PC-3 (cell line): ENCODE data around the gene PLA2G4B. TPM values are rescaled to one million over a fixed set of nuclear protein-coding genes. Genes with fewer than 3 reads are reported as not detected.
A peak's percentile ranks its signal among the peaks of the same experiment; 100 is the strongest.

Experiments used
- ATAC-seq: fragments of 200-7000 bp; cut with Tn5 transposase; 2 replicates; pipeline ENCODE4 v1.9.1; 2020; ENCODE audit warnings: mild to moderate bottlenecking, moderate library complexity
- BruUV-seq: library from RNA; stranded (reverse); fragments of 400-500 nt; replicated peaks from 2 replicates; lab custom pipeline; 2021; lab: Mats Ljungman, UMichigan
- CTCF ChIA-PET: fragments of 300-600 bp; sonication (Branson Sonifier 250); formaldehyde crosslinking; loops from one replicate; lab custom pipeline; 2022; ENCODE audit warnings: antibody characterized with exemption; lab: Charles Lee
- POLR2A ChIA-PET: fragments of 300-600 bp; sonication (Branson Sonifier 250); formaldehyde crosslinking; loops from one replicate; lab custom pipeline; 2022; ENCODE audit warnings: antibody characterized with exemption; ENCODE audit not compliant: unreplicated experiment; lab: Charles Lee
- DNase-seq: peaks from one replicate; pipeline ENCODE4 v3.0.0-alpha.2; 2015
- H2AFZ ChIP-seq: fragments of 300-600 bp; sonication (generic); 2 replicates; pipeline ENCODE4 v1.6.0; 2016; ENCODE audit warnings: antibody characterized with exemption, low read length
- H3F3A ChIP-seq: fragments of 300-600 bp; sonication (generic); one replicate; pipeline ENCODE4 v1.6.0; 2017; ENCODE audit warnings: antibody characterized with exemption, low read length, control low read depth, mild to moderate bottlenecking; ENCODE audit not compliant: unreplicated experiment
- H3K27ac ChIP-seq: fragments of 300-600 bp; sonication (generic); 2 replicates; pipeline ENCODE4 v1.5.1; 2016; ENCODE audit warnings: mild to moderate bottlenecking, low read length
- H3K27me3 ChIP-seq: fragments of 300-600 bp; sonication (generic); 2 replicates; pipeline ENCODE4 v1.6.1; 2016; ENCODE audit warnings: low read length, mixed read lengths
- H3K36me3 ChIP-seq: fragments of 300-600 bp; sonication (generic); 2 replicates; pipeline ENCODE4 v1.6.1; 2016; ENCODE audit warnings: low read depth, mixed run types, low read length, mixed read lengths
- H3K4me1 ChIP-seq: fragments of 300-600 bp; sonication (generic); 2 replicates; pipeline ENCODE4 v1.5.1; 2016; ENCODE audit warnings: low read length; ENCODE audit not compliant: insufficient read depth
- H3K4me2 ChIP-seq: fragments of 300-600 bp; sonication (generic); 2 replicates; pipeline ENCODE4 v1.6.0; 2016; ENCODE audit warnings: low read length
- H3K4me3 ChIP-seq: fragments of 300-600 bp; sonication (generic); 2 replicates; pipeline ENCODE4 v1.5.1; 2016; ENCODE audit warnings: mild to moderate bottlenecking, low read length, mixed read lengths
- H3K79me2 ChIP-seq: fragments of 300-600 bp; sonication (generic); 2 replicates; pipeline ENCODE4 v1.6.1; 2017; ENCODE audit warnings: low read length, mixed read lengths
- H3K9ac ChIP-seq: fragments of 300-600 bp; sonication (generic); 2 replicates; pipeline ENCODE4 v1.6.0; 2016; ENCODE audit warnings: mild to moderate bottlenecking, low read length
- H3K9me2 ChIP-seq: fragments of 300-600 bp; sonication (generic); replicated peaks from 2 replicates; pipeline ENCODE4 v1.6.1; 2016; ENCODE audit warnings: mixed run types, low read length, mixed read lengths
- H3K9me3 ChIP-seq: fragments of 300-600 bp; sonication (generic); 2 replicates; pipeline ENCODE4 v1.6.1; 2016; ENCODE audit warnings: low read length, mixed read lengths
- H4K20me1 ChIP-seq: fragments of 300-600 bp; sonication (generic); 2 replicates; pipeline ENCODE4 v1.6.1; 2016; ENCODE audit warnings: low read length, mixed read lengths
- CTCF ChIP-seq: fragments of 300-600 bp; sonication (generic); conservative IDR thresholded peaks from 2 replicates; pipeline ENCODE4 v1.5.1; 2017; ENCODE audit warnings: antibody characterized with exemption, low read depth, mild to moderate bottlenecking, low read length
- EZH2 ChIP-seq: fragments of 300-600 bp; sonication (generic); IDR thresholded peaks from one replicate; pipeline ENCODE4 v1.6.1; 2017; ENCODE audit warnings: antibody characterized with exemption, mild to moderate bottlenecking, low read length; ENCODE audit not compliant: unreplicated experiment
- EZH2phosphoT487 ChIP-seq: fragments of 300-600 bp; sonication (generic); IDR thresholded peaks from 2 replicates; pipeline ENCODE4 v1.6.1; 2018; ENCODE audit warnings: mild to moderate bottlenecking, antibody characterized with exemption, low read length, borderline replicate concordance
- intact Hi-C: fragments of 100-400 bp; cut with micrococcal nuclease; formaldehyde crosslinking; loops from 2 replicates; pipeline ENCODE4 v1.9.0; 2023
- total RNA-seq: library from RNA; depleted of rRNA; stranded (reverse); fragments of >200 nt; gene quantifications from 2 replicates; pipeline ENCODE4 v1.2.3, GENCODE V29; 2014

PLA2G4B gene
- total RNA-seq, 1 experiment from 2014 or later: 12.2 TPM

DNA sequence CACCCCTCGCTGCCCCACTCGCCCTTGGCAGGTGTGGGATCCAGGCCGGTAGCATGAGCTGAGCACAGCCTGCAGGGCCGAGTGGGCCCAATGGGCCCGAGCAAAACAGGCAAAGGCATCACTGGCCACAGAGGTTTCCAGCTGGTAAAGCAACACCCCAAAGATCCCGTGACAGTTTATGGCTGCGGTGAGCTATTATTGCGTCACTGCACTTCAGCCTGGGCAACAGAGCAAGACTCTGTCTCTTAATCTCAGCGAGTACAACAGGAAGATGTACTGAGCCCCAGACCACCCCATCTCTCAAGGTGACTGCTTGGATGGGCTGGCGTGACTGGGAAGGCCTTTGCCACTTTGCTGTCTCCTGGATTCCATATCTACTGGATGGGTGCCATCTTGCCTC, 6.4 kb upstream of the PLA2G4B start:
- Histone ChIP-seq H3K27me3 (no peaks in the 10 kb centered on the region), H3K4me3 (no peak overlapping the region), H4K20me1 (no peaks in the 10 kb centered on the region), H3K4me1 (peaks cover 29% of the 10 kb centered on the region), H3K27ac (peak overlapping the region; percentile 63), H3K36me3 (no peaks in the 10 kb centered on the region), H3K9me2 (no peaks in the 10 kb centered on the region), H3K9ac (peak overlapping the region; percentile 4; the same call in 1 of the 2 replicates), H3K79me2 (peaks cover 29% of the 10 kb centered on the region), H2AFZ (no peak overlapping the region), H3K9me3 (no peaks in the 10 kb centered on the region), H3F3A (no peaks in the 10 kb centered on the region), H3K4me2 (0 out of 2 replicates have a peak overlapping the region, but pooled peaks have one; percentile 13)
- TF ChIP-seq EZH2phosphoT487: no peak
- no peak for TF ChIP-seq CTCF
- TF ChIP-seq EZH2: no peak
- intact Hi-C loops: no loop called here
- ChIA-PET POLR2A (no interaction called here), CTCF (no interaction called here)
- ATAC-seq (no peak), DNase-seq (no peak)
- no TSS peak for BruUV-seq

- H3K27ac ChIP-seq: peak overlapping the region; percentile 63
- no peaks in the 10 kb centered on the region for H3F3A ChIP-seq
- H3K4me1 ChIP-seq: peaks cover 27% of the 10 kb centered on the region
- H4K20me1 ChIP-seq: no peaks in the 10 kb centered on the region
- no TSS peak for BruUV-seq
- intact Hi-C loops: no loop called here
- H2AFZ ChIP-seq: no peak overlapping the region
- H3K79me2 ChIP-seq: peaks cover 29% of the 10 kb centered on the region
- no peaks in the 10 kb centered on the region for H3K36me3 ChIP-seq
- ChIA-PET POLR2A (no interaction called here), CTCF (no interaction called here)
- H3K27me3 ChIP-seq: no peaks in the 10 kb centered on the region
- H3K9ac ChIP-seq: no peak overlapping the region; the same call in 1 of the 2 replicates
- H3K4me3 ChIP-seq: no peak overlapping the region
- H3K9me3 ChIP-seq: no peaks in the 10 kb centered on the region
- 0 out of 2 replicates have a peak overlapping the region, but pooled peaks have one; percentile 13 for H3K4me2 ChIP-seq
- H3K9me2 ChIP-seq: no peaks in the 10 kb centered on the region
- peak; percentile 81 for DNase-seq
- ATAC-seq: peak; percentile 21
- TF ChIP-seq CTCF: no peak
- TF ChIP-seq EZH2: no peak
- TF ChIP-seq EZH2phosphoT487: no peak
Measured at GRCh38 chr15:41832875-41833274, 5.8 kb upstream of the PLA2G4B start.

GRCh38 chr15:41834096-41834495, 4.6 kb upstream of the PLA2G4B start:
- Histone ChIP-seq H4K20me1 (no peaks in the 10 kb centered on the region), H3K9me2 (no peaks in the 10 kb centered on the region), H3K27ac (no peak overlapping the region), H3K4me2 (no peak overlapping the region), H3K4me1 (peaks cover 34% of the 10 kb centered on the region), H3K4me3 (no peak overlapping the region), H3K9ac (no peak overlapping the region), H3K36me3 (no peaks in the 10 kb centered on the region), H2AFZ (no peak overlapping the region), H3K79me2 (peaks cover 20% of the 10 kb centered on the region), H3K27me3 (no peaks in the 10 kb centered on the region), H3F3A (no peaks in the 10 kb centered on the region), H3K9me3 (no peaks in the 10 kb centered on the region)
- BruUV-seq: no TSS peak
- ATAC-seq (no peak), DNase-seq (no peak)
- ChIA-PET CTCF (no interaction called here), POLR2A (no interaction called here)
- no peak for TF ChIP-seq EZH2phosphoT487
- TF ChIP-seq CTCF: no peak
- TF ChIP-seq EZH2: no peak
- intact Hi-C loops: no loop called here
